Lower leg skin (tissue), 4 donors: ENCODE results near the gene LEUTX. TPM values are rescaled to one million over a fixed set of nuclear protein-coding genes. Genes with fewer than 3 reads are reported as not detected.

Source experiments
- DNase-seq, 2 donors: peaks; one replicate each; pipeline ENCODE4 v3.0.0-alpha.2; 2019; ENCODE audit warnings: low spot score in 2 of 2
- H3K4me3 ChIP-seq: fragments of 200-600 bp; sonication (generic); 2 replicates; pipeline ENCODE4 v1.5.1; 2017; ENCODE audit warnings: mild to moderate bottlenecking, low read depth; ENCODE audit not compliant: poor library complexity, severe bottlenecking
- POLR2A ChIP-seq, 2 donors: fragments of 450-650 bp; IDR thresholded peaks; one replicate each; pipeline ENCODE4 v1.6.1; 2016 to 2017; ENCODE audit warnings: antibody characterized with exemption in 2 of 2, mild to moderate bottlenecking in 1 of 2, moderate library complexity in 1 of 2
- WGBS, 2 donors: methylation state at CpG; one replicate each; pipeline ENCODE4 v1.1.5; 2018; 5-methylcytosine and 5-hydroxymethylcytosine counted together
- intact Hi-C: fragments of 100-400 bp; cut with DNase I; formaldehyde crosslinking; loops from one replicate; pipeline ENCODE4 v1.15.0; 2023; ENCODE audit warnings: low total_unique reads
- total RNA-seq, 4 donors: library from RNA; depleted of rRNA; stranded (reverse); fragments of >200 nt; gene quantifications; one replicate each; pipeline ENCODE4 v1.1.0, GENCODE V29; 2016
- TF ChIP-seq, protein P1 (sequence below), 3 donors: fragments of 450-650 bp; IDR thresholded peaks; one replicate each; pipeline ENCODE4 v1.5.1; 2016; ENCODE audit warnings: antibody characterized with exemption in 3 of 3, mild to moderate bottlenecking in 3 of 3, moderate library complexity in 2 of 3

LEUTX gene
- total RNA-seq, 4 donors from 2014 or later: not detected

DNA sequence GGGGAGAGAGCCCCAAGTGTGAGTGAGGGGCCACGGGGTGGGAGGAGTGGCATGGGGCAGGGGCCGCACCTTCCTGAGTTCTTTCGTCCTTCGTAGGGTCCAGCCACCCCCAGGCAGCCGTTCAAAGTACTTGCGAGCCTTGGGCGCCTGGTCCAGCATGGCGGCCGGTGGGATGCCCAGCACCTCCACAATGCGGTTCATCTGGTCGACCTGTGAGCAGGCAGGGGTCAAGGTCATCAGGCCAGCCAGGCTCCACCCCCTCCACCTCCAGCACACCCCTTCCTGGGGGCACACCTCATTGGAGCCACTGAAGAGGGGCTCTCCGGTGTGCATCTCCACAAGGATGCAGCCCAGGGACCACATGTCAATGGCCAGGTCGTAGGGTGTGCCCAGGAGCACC lies 48.6 kb downstream of the LEUTX start:
- no peak for TF ChIP-seq POLR2A (IDR thresholded peaks at IDR 0.05)
- TF ChIP-seq, protein P1, sequence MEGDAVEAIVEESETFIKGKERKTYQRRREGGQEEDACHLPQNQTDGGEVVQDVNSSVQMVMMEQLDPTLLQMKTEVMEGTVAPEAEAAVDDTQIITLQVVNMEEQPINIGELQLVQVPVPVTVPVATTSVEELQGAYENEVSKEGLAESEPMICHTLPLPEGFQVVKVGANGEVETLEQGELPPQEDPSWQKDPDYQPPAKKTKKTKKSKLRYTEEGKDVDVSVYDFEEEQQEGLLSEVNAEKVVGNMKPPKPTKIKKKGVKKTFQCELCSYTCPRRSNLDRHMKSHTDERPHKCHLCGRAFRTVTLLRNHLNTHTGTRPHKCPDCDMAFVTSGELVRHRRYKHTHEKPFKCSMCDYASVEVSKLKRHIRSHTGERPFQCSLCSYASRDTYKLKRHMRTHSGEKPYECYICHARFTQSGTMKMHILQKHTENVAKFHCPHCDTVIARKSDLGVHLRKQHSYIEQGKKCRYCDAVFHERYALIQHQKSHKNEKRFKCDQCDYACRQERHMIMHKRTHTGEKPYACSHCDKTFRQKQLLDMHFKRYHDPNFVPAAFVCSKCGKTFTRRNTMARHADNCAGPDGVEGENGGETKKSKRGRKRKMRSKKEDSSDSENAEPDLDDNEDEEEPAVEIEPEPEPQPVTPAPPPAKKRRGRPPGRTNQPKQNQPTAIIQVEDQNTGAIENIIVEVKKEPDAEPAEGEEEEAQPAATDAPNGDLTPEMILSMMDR (IDR thresholded peaks at IDR 0.05): no peak
- 90 to 91% methylated on average over 13 of the region's 13 CpGs for whole genome bisulfite sequencing, 2 donors
- H3K4me3 ChIP-seq: no peak overlapping the region
- intact Hi-C loops: no loop called here
- DNase-seq: no peak

GRCh38 chr19:39828015-39828653 lies 49.5 kb downstream of the LEUTX start:
- DNase-seq: no peak
- TF ChIP-seq POLR2A (IDR thresholded peaks at IDR 0.05): no peak
- TF ChIP-seq, protein P1 (IDR thresholded peaks at IDR 0.05): no peak
- intact Hi-C loops: no loop called here
- no peak overlapping the region for H3K4me3 ChIP-seq
- 73 to 80% methylated on average over 26 of the region's 26 CpGs for WGBS, 2 donors

- H3K4me3 ChIP-seq: no peak overlapping the region
- intact Hi-C loops: no loop called here
- WGBS, 2 donors: 65 to 69% methylated on average over 5 of the region's 5 CpGs
- TF ChIP-seq, protein P1 (IDR thresholded peaks at IDR 0.05): no peak
- TF ChIP-seq POLR2A (IDR thresholded peaks at IDR 0.05): no peak
- DNase-seq: no peak
Observed at GRCh38 chr19:39828654-39829032, 50.0 kb downstream of the LEUTX start.

DNA sequence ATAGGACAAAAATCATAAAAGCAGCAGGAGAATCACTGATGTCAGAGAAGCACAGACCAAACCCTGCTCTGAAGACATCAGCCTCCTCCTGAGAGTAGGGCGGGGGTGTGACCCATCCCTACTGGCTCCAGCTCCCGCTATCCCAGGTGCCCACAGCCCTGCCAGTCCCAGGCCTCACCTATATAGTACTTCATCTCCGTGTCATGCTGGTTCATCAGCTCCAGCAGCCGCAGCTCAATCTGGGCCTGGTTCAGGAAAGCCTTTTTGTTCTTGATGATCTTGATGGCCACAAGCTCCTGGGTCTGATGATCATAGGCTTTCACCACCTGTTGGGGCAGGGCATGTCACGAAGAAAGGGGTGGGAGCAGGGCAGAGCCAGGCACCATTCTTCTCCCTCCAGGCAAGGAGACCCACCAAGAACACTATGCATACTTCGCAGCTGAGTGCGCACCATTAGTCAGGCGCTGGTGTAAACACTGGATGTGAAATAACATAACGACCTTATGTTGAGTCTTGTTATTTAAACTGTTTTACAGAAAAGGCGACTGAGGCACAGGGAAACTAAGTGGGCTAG lies 51.1 kb downstream of the LEUTX start:
- no peak overlapping the region for H3K4me3 ChIP-seq
- DNase-seq: no peak
- 92 to 93% methylated on average over 10 of the region's 10 CpGs for WGBS, 2 donors
- intact Hi-C loops: no loop called here
- TF ChIP-seq, protein P1 (IDR thresholded peaks at IDR 0.05): no peak
- TF ChIP-seq POLR2A (IDR thresholded peaks at IDR 0.05): no peak

DNA sequence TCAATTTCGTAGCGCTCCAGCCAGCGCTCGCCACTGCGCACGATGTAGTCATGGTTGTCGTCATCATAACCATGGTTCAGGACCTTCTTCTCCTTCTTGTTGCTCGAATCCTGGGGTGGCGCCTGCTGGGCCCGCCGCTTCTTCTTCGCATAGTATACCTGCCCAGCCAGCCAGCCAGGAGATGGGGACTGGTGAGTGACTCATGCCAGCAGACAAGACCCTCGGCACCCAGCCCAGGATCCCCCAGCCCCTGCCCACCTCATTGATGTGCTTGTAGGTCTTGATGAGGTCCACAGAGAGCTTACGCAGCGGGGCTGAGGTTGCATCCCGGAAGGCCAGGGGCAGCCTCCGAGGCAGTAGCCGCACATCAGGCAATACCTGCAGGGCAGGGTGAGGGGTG lies 51.8 kb downstream of the LEUTX start:
- intact Hi-C loops: no loop called here
- 91 to 96% methylated on average over 18 of the region's 18 CpGs for WGBS, 2 donors
- no peak for TF ChIP-seq POLR2A (IDR thresholded peaks at IDR 0.05)
- TF ChIP-seq, protein P1 (IDR thresholded peaks at IDR 0.05): no peak
- H3K4me3 ChIP-seq: no peak overlapping the region
- DNase-seq: no peak

DNA sequence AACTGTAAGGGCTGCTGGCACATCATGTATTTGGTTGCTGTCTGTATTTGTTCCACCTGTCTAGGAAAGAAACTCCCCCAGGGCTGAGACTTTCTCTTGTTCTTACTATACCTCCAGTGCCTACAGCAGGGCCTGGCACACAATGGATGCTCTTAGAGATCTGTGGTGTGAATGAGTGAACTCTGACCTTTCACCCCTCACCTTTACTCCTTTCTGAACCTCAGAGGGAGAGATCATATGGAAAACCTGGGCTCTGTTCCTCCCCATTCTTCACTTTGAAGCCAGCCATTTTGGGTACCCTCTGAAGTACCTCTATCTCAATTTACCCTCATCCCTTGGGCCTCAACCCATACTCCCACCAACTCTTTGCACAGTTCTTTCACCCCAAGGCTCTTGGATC lies 52.2 kb downstream of the LEUTX start:
- intact Hi-C loops: no loop called here
- DNase-seq: no peak
- no peak for TF ChIP-seq POLR2A (IDR thresholded peaks at IDR 0.05)
- TF ChIP-seq, protein P1 (IDR thresholded peaks at IDR 0.05): no peak
- no peak overlapping the region for H3K4me3 ChIP-seq
